ENCODE data around the gene MVK. TPM values are rescaled to one million over a fixed set of nuclear protein-coding genes. Genes with fewer than 3 reads are reported as not detected.

MVK gene
- total and polyA plus RNA-seq, 3 donors from 2014 or later, result 49.8 to 63.6 (median 63.1) TPM

GRCh38 chr12:109588461-109589239 lies 15.1 kb downstream of the MVK start:
- no peaks in the 10 kb centered on the region for H3K9me3 ChIP-seq
- H3K27ac ChIP-seq, result no peak overlapping the region

DNA sequence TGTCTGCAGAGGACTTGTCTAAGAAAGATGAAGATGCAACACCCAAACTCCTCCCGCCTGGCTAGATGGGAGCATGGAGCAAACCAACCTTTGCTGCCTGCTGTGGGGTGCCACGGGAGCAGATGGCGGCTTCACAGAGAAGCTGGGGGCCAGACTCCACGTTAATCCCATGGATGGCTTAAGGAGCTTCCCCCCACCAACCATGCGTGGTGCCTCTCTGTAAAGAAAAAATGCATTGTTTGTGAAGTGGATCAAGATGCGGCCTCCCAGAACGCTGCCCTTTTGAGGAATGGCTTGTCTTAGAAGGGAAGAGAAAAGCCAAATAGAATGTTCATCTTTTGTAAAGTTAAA lies 15.6 kb downstream of the MVK start:
- Histone ChIP-seq H3K27me3 (no peaks in the 10 kb centered on the region), H3K4me3 (no peak overlapping the region), H3K27ac (no peak overlapping the region), H3K9me3 (no peaks in the 10 kb centered on the region), H3K36me3 (ENCODE audit: low read depth, missing control alignments) (no peaks in the 10 kb centered on the region), H3K4me1 (no peaks in the 10 kb centered on the region)
- DNase-seq, result no peak
- WGBS, 2 donors, result 79 to 93% methylated on average over 7 of the region's 7 CpGs
- TF ChIP-seq, protein P1, sequence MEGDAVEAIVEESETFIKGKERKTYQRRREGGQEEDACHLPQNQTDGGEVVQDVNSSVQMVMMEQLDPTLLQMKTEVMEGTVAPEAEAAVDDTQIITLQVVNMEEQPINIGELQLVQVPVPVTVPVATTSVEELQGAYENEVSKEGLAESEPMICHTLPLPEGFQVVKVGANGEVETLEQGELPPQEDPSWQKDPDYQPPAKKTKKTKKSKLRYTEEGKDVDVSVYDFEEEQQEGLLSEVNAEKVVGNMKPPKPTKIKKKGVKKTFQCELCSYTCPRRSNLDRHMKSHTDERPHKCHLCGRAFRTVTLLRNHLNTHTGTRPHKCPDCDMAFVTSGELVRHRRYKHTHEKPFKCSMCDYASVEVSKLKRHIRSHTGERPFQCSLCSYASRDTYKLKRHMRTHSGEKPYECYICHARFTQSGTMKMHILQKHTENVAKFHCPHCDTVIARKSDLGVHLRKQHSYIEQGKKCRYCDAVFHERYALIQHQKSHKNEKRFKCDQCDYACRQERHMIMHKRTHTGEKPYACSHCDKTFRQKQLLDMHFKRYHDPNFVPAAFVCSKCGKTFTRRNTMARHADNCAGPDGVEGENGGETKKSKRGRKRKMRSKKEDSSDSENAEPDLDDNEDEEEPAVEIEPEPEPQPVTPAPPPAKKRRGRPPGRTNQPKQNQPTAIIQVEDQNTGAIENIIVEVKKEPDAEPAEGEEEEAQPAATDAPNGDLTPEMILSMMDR (IDR thresholded peaks at IDR 0.05), result no peak
- TF ChIP-seq POLR2A (IDR thresholded peaks at IDR 0.05), result no peak
- intact Hi-C loops (cut with DNase I; ENCODE audit: low total_unique reads), result no loop called here

More at GRCh38 chr12:109588461-109589239, 15.1 kb downstream of the MVK start:
- H3K4me3 ChIP-seq, result no peak overlapping the region
- TF ChIP-seq, protein P1 (IDR thresholded peaks at IDR 0.05), result no peak
- no peak for TF ChIP-seq POLR2A (IDR thresholded peaks at IDR 0.05)
- 92 to 95% methylated on average over 23 to 26 of the region's 26 CpGs for WGBS, 2 donors
- no peaks in the 10 kb centered on the region for H3K36me3 ChIP-seq (ENCODE audit: low read depth, missing control alignments)
- no peaks in the 10 kb centered on the region for H3K27me3 ChIP-seq
- intact Hi-C loops (cut with DNase I; ENCODE audit: low total_unique reads), result no loop called here
- no peaks in the 10 kb centered on the region for H3K4me1 ChIP-seq
- DNase-seq, result no peak

- intact Hi-C loops (cut with DNase I; ENCODE audit: low total_unique reads), result no loop called here
- H3K27me3 ChIP-seq, result no peaks in the 10 kb centered on the region
- 94 to 95% methylated on average over 13 to 16 of the region's 16 CpGs for WGBS, 2 donors
- H3K4me3 ChIP-seq, result no peak overlapping the region
- no peak overlapping the region for H3K27ac ChIP-seq
- no peaks in the 10 kb centered on the region for H3K9me3 ChIP-seq
- TF ChIP-seq, protein P1 (IDR thresholded peaks at IDR 0.05), result no peak
- no peak for TF ChIP-seq POLR2A (IDR thresholded peaks at IDR 0.05)
- DNase-seq, result no peak
- no peaks in the 10 kb centered on the region for H3K36me3 ChIP-seq (ENCODE audit: low read depth, missing control alignments)
- H3K4me1 ChIP-seq, result no peaks in the 10 kb centered on the region
These were observed 16.2 kb downstream of the MVK start for GRCh38 chr12:109589691-109590245.

DNA sequence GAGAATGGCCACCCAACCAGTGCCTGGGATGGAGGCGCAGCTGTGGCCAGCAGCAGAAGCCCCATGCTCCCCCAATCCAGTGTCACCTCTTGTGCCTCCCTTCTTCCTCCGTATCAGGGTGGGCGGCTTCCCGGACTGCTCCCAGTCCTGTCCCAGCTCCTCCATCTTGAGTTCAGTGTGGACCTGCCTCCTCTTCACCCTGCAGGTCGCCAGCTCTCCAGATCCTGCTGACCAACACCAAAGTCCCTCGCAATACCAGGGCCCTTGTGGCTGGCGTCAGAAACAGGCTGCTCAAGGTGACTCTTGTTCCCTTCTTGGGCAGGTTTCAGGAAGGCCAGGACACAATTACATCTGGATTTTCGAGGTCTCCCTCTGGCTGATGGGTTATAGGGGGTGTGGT lies 17.0 kb downstream of the MVK start:
- no peak overlapping the region for H3K27ac ChIP-seq

More for the DNA sequence above, 17.0 kb downstream of the MVK start:
- TF ChIP-seq POLR2A (IDR thresholded peaks at IDR 0.05), result no peak
- TF ChIP-seq, protein P1 (IDR thresholded peaks at IDR 0.05), result no peak
- Histone ChIP-seq H3K27me3 (no peaks in the 10 kb centered on the region), H3K4me1 (no peaks in the 10 kb centered on the region), H3K36me3 (ENCODE audit: low read depth, missing control alignments) (no peaks in the 10 kb centered on the region), H3K9me3 (no peaks in the 10 kb centered on the region), H3K4me3 (no peak overlapping the region)
- DNase-seq, result no peak
- 86 to 88% methylated on average over 8 of the region's 8 CpGs for WGBS, 2 donors
- intact Hi-C loops (cut with DNase I; ENCODE audit: low total_unique reads), result no loop called here
